ENCODE results near the gene ELL. TPM values are rescaled to one million over a fixed set of nuclear protein-coding genes. Genes with fewer than 3 reads are reported as not detected.

Gene ELL
- total RNA-seq, 1 experiment from 2014 or later = 17.3 TPM

GRCh38 chr19:18432275-18433014 lies 89.4 kb downstream of the ELL start:
- peaks cover 3% of the 10 kb centered on the region for H3K36me3 Mint-ChIP-seq
- H3K9me3 Mint-ChIP-seq = no peaks in the 10 kb centered on the region
- no peak for ATAC-seq
- no peaks in the 10 kb centered on the region for H3K27me3 Mint-ChIP-seq (ENCODE audit: low read depth)
- DNase-seq (ENCODE audit: low spot score) = no peak
- no peak for TF ChIP-seq E2F4 (CRISPR knock-in tag; IDR thresholded peaks at IDR 0.05; ENCODE audit: borderline replicate concordance, low read depth)
- TF ChIP-seq IRF2 (CRISPR knock-in tag; IDR thresholded peaks at IDR 0.05; ENCODE audit: borderline replicate concordance, low read depth) = no peak
- no peak for TF ChIP-seq E2F1 (CRISPR knock-in tag; IDR thresholded peaks at IDR 0.05)
- TF ChIP-seq USF1 (CRISPR knock-in tag; IDR thresholded peaks at IDR 0.05) = no peak
- no peak for TF ChIP-seq SOX15 (CRISPR knock-in tag; IDR thresholded peaks at IDR 0.05)
- no peak for TF ChIP-seq FOXP1 (CRISPR knock-in tag; IDR thresholded peaks at IDR 0.05; ENCODE audit: borderline replicate concordance)
- TF ChIP-seq PRDM15 (CRISPR knock-in tag; IDR thresholded peaks at IDR 0.05) = no peak
- TF ChIP-seq OVOL2 (CRISPR knock-in tag; IDR thresholded peaks at IDR 0.05; ENCODE audit: borderline replicate concordance) = no peak
- no peak for TF ChIP-seq ERG (CRISPR knock-in tag; IDR thresholded peaks at IDR 0.05)
- 0 out of 2 replicates have a peak overlapping the region, but pooled peaks have one; percentile 60 for H3K27ac Mint-ChIP-seq
- peaks cover 26% of the 10 kb centered on the region for H3K4me1 Mint-ChIP-seq
- POLR2A ChIA-PET = interaction anchor here (0.7 to 0.9 kb wide), 2 partner anchors 15 to 46 kb away, joined by 3 read pairs; partner anchors contain the start of gene GDF15
- peak overlapping the region; percentile 54 for H3K4me3 Mint-ChIP-seq
- CTCF ChIA-PET = interaction anchor here (0.8 to 1.4 kb wide), 6 partner anchors 11 to 104 kb away, joined by 3 to 5 read pairs (median 4); no protein-coding TSS in a partner anchor

GRCh38 chr19:18431351-18432197 lies 90.3 kb downstream of the ELL start:
- TF ChIP-seq ZNF317 (CRISPR knock-in tag; IDR thresholded peaks at IDR 0.05; ENCODE audit: borderline replicate concordance, low read depth) = no peak
- TF ChIP-seq FOXP1 (CRISPR knock-in tag; IDR thresholded peaks at IDR 0.05; ENCODE audit: borderline replicate concordance) = 0 out of 2 replicates have a peak, but pooled peaks have one; percentile 32
- POLR2A ChIA-PET = interaction anchor here (0.6 to 0.9 kb wide), 3 partner anchors 14 to 564 kb away, joined by 3 read pairs; partner anchors contain the start of gene GDF15
- no peak for ATAC-seq
- H3K4me3 Mint-ChIP-seq = peak overlapping the region; percentile 54
- CTCF ChIA-PET = interaction anchor here (0.6 to 1.4 kb wide), 9 partner anchors 8 to 152 kb away, joined by 3 to 6 read pairs (median 3); no protein-coding TSS in a partner anchor
- H3K27ac Mint-ChIP-seq = no peak overlapping the region
- H3K36me3 Mint-ChIP-seq = peaks cover 3% of the 10 kb centered on the region
- H3K9me3 Mint-ChIP-seq = no peaks in the 10 kb centered on the region
- H3K4me1 Mint-ChIP-seq = peaks cover 26% of the 10 kb centered on the region
- no peak for DNase-seq (ENCODE audit: low spot score)
- no peaks in the 10 kb centered on the region for H3K27me3 Mint-ChIP-seq (ENCODE audit: low read depth)
